ENCODE measurements around the gene CORO2B. TPM values are rescaled to one million over a fixed set of nuclear protein-coding genes. Genes with fewer than 3 reads are reported as not detected.
A peak's percentile ranks its signal among the peaks of the same experiment; 100 is the strongest.

Gene CORO2B
- total and polyA plus RNA-seq, 9 of the 15 experiments (the other 6 are each of a cell fraction or from before 2014, with no cell fraction given) = not detected

DNA sequence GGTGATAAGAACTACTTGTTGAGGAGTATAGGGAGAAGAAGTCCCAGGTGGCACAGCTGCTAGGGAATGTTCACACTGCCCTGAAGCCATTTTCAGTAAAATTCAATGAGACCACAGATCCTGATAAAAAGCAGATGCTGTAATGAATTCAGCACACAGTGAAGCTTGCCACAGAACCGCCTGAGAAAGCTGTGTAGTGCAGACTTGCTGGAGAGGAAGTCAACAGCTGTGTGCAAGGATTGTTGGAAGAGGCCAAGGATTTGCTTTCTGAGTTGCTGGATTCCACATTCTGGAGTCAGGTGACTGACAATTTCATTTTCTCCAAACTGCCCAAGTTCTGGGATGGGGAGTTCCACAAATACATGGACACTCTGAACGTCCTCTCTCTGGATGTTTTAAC lies 171.0 kb downstream of the CORO2B start (continued):
- TF ChIP-seq NFIX (CRISPR knock-in tag; IDR thresholded peaks at IDR 0.05; ENCODE audit: low read depth) (no peak), DIDO1 (tag; IDR thresholded peaks at IDR 0.05; ENCODE audit: low read depth) (no peak), KLF16 (IDR thresholded peaks at IDR 0.05) (no peak)

DNA sequence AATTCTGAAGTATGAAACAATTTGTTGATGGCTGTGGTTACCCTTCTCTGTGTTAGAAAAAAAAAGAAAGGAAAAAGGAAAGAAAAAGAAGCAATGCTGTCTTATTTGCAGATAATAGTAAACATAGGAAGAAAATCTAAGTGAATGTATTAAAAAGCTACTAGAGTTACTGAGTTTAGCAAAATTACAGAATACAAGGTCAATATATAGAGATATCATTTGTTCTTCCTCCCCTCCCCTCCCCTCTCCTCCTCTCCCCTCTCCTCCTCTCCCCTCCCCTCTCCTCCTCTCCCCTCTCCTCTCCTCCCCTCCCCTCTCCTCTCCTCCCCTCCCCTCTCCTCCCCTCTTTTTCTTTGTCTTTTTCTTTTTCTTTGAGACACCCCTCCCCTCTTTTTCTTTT lies 172.8 kb downstream of the CORO2B start:
- intact Hi-C loops (cut with micrococcal nuclease) (no loop called here), in situ Hi-C loops (cut with MboI) (no loop called here)
- DNase-seq (ENCODE audit: extremely low read depth in 1 of 4, low spot score in 3 of 4) (no peak), FAIRE-seq (no peak), ATAC-seq (no peak)
- CTCF ChIA-PET (ENCODE audit: low intra/inter-chr PET ratio) = no interaction called here
- POLR2A ChIA-PET = interaction anchor here (0.7 kb wide), 1 partner anchor 12 kb away, joined by 3 read pairs; no protein-coding TSS in a partner anchor
- no peaks in the 10 kb centered on the region for H3K9me3 ChIP-seq (replicated peaks; ENCODE audit: control insufficient read depth, insufficient read depth, low read depth, low read length)
- H3K79me2 ChIP-seq (ENCODE audit: control insufficient read depth, insufficient read depth, low read length) = no peaks in the 10 kb centered on the region
- H3K9ac ChIP-seq (ENCODE audit: insufficient read depth in 1 of 2, low read depth in 2 of 2, low read length in 2 of 2) = no peak overlapping the region
- H3K27me3 ChIP-seq (ENCODE audit: control insufficient read depth in 2 of 2, insufficient read depth in 2 of 2, low read length in 2 of 2) = peaks cover 10 to 22% of the 10 kb centered on the region in 2 experiments
- H3K36me3 ChIP-seq (ENCODE audit: control insufficient read depth, insufficient read depth, low read length) = no peaks in the 10 kb centered on the region
- BruUV-seq (replicated peaks) = no TSS peak
- H3K9me1 ChIP-seq (ENCODE audit: control insufficient read depth, insufficient read depth, low read length) = no peaks in the 10 kb centered on the region
- no peaks in the 10 kb centered on the region; a peak in 1 of 5 replicates for H3K4me1 ChIP-seq (replicated peaks in 1 of 2; ENCODE audit: control insufficient read depth in 2 of 2, insufficient read depth in 2 of 2, low read length in 2 of 2)
- no peak overlapping the region for H3K27ac ChIP-seq (ENCODE audit: extremely low read depth, low read depth, low read length)
- TF ChIP-seq PCBP2 (IDR thresholded peaks at IDR 0.05; ENCODE audit: low read depth, low read length, poor library complexity, severe bottlenecking) (peak; percentile 30), IFI16 (CRISPR knock-in tag; IDR thresholded peaks at IDR 0.05) (no peak), HNRNPK (IDR thresholded peaks at IDR 0.05; ENCODE audit: low read depth, low read length, poor library complexity, severe bottlenecking) (peak; percentile 54)
- no peak overlapping the region for H3K4me3 ChIP-seq
- no peaks in the 10 kb centered on the region for H4K20me1 ChIP-seq (replicated peaks; ENCODE audit: control insufficient read depth, insufficient read depth, low read length)
- H3K4me2 ChIP-seq (ENCODE audit: insufficient read depth, low read length) = no peak overlapping the region
- no peak overlapping the region for H2AFZ ChIP-seq (ENCODE audit: low read depth, low read length)

All from K562 (cell line).